Pancreas (tissue), 10 donors: ENCODE measurements around the gene PRKCA. TPM values are rescaled to one million over a fixed set of nuclear protein-coding genes. Genes with fewer than 3 reads are reported as not detected.

Experiments used
- ATAC-seq, 4 donors: fragments of 200-7000 bp; cut with Tn5 transposase; one replicate each; pipeline versions ENCODE4 v1.8.0 to v1.9.1; 2020; ENCODE audit warnings: mild to moderate bottlenecking in 4 of 4, moderate library complexity in 4 of 4
- DNase-seq, 6 donors: peaks; one replicate each; pipeline ENCODE4 v3.0.0-alpha.2; 2020
- FAIRE-seq: peaks from 2 replicates; lab custom pipeline; 2012; peaks lifted over from hg19 to GRCh38; lab: Jason Lieb, UNC
- H3K27ac ChIP-seq, 4 donors: fragments of 200-600 bp; sonication (generic); 1 replicate in 3 of 4; 2 replicates in 1 of 4; pipeline versions ENCODE4 v1.5.0 to v1.8.0; 2020
- H3K27me3 ChIP-seq, 4 donors: fragments of 200-600 bp; one replicate each; pipeline ENCODE4 v1.8.0; 2021
- H3K36me3 ChIP-seq, 3 donors: fragments of 200-600 bp; sonication (generic) in 1 of 3; one replicate each; pipeline versions ENCODE4 v1.5.0 to v1.8.0; 2020 to 2021
- H3K4me1 ChIP-seq, 3 donors: fragments of 200-600 bp; one replicate each; pipeline ENCODE4 v1.8.0; 2021
- H3K4me3 ChIP-seq, 4 donors: fragments of 200-600 bp; sonication (generic) in 2 of 4; one replicate each; pipeline versions ENCODE4 v1.5.0 to v1.8.0; 2020 to 2021
- H3K9me3 ChIP-seq, 4 donors: fragments of 200-600 bp; one replicate each; pipeline ENCODE4 v1.8.0; 2021
- CTCF ChIP-seq, 4 donors: fragments of 200-600 bp; sonication (generic) in 3 of 4; IDR thresholded peaks; one replicate each; pipeline versions ENCODE4 v1.5.0 to v1.8.0; 2021; ENCODE audit warnings: antibody characterized with exemption in 4 of 4
- WGBS, 2 donors: extraction: QIAGEN DNeasy Blood & Tissue Kit; methylation state at CpG; one replicate each; pipeline ENCODE4 v1.1.7; 2013; 5-methylcytosine and 5-hydroxymethylcytosine counted together
- intact Hi-C, 3 donors: fragments of 100-400 bp; cut with DNase I; formaldehyde crosslinking; loops; one replicate each; pipeline versions ENCODE4 v1.11.1 to v1.14.2; 2022
- polyA plus RNA-seq, 2 donors: library from polyadenylated mRNA; stranded (reverse); fragments of 200-250 nt; gene quantifications; one replicate each; pipeline ENCODE4 v1.2.3, GENCODE V29; 2013
- total RNA-seq, 6 donors: library from RNA; stranded (reverse); fragmentation: NEBNext Ultra II Directional in 4 of 6; extraction: Animal tissue kit (Norgen Biotek cat#: 25700) in 4 of 6; gene quantifications; one replicate each; pipeline versions ENCODE4 v1.2.1 to v1.2.4, GENCODE V29; 2021 to 2023
- donor health status: healthy with polysubstance abuse.
- donor health status: DM: no; HTN: no; CAD: no; lungs with moderate emphysema.
- donor health status: DM: no; HTN: no; CAD: no.
- donor health status: control.
- donor health status: control.
- donor health status: Bipolar disorder and iron deficiency.
- donor health status: DM: yes; HTN: yes; CAD: no.
- donor health status: DM: no; HTN: no; CAD: no.
- donor health status: DM: no; HTN: no; CAD: no.
- donor health status: DM: yes; HTN: yes; CAD: no.

The PRKCA gene
- total and polyA plus RNA-seq, 8 donors: 3.5 to 22.3 (median 10.2) TPM

- no peaks in the 10 kb centered on the region for H3K4me1 ChIP-seq
- 75 to 85% methylated on average over 3 of the region's 3 CpGs for WGBS, 2 donors
- no peak overlapping the region for H3K27ac ChIP-seq
- no peaks in the 10 kb centered on the region for H3K27me3 ChIP-seq
- H3K36me3 ChIP-seq: no peaks in the 10 kb centered on the region
- ATAC-seq (no peak), FAIRE-seq (no peak), DNase-seq (no peak)
- no peak for TF ChIP-seq CTCF (IDR thresholded peaks at IDR 0.05)
- intact Hi-C loops: no loop called here
- H3K9me3 ChIP-seq: no peaks in the 10 kb centered on the region
- H3K4me3 ChIP-seq: no peak overlapping the region
These were observed 328.5 kb downstream of the PRKCA start for GRCh38 chr17:66630828-66631472.

- Histone ChIP-seq H3K9me3 (no peaks in the 10 kb centered on the region), H3K27me3 (no peaks in the 10 kb centered on the region), H3K36me3 (no peaks in the 10 kb centered on the region), H3K27ac (no peak overlapping the region), H3K4me1 (no peaks in the 10 kb centered on the region), H3K4me3 (no peak overlapping the region)
- DNase-seq (no peak), ATAC-seq (no peak), FAIRE-seq (no peak)
- WGBS, 2 donors: 77 to 79% methylated on average over 3 of the region's 3 CpGs
- no peak for TF ChIP-seq CTCF (IDR thresholded peaks at IDR 0.05)
- intact Hi-C loops: no loop called here
These were observed 330.3 kb downstream of the PRKCA start for GRCh38 chr17:66632731-66633130.

GRCh38 chr17:66633317-66633965 lies 331.0 kb downstream of the PRKCA start:
- ATAC-seq (no peak), DNase-seq (no peak), FAIRE-seq (no peak)
- Histone ChIP-seq H3K4me3 (no peak overlapping the region), H3K27ac (no peak overlapping the region), H3K9me3 (no peaks in the 10 kb centered on the region), H3K27me3 (no peaks in the 10 kb centered on the region), H3K4me1 (no peaks in the 10 kb centered on the region), H3K36me3 (no peaks in the 10 kb centered on the region)
- intact Hi-C loops: no loop called here
- WGBS, 2 donors: 86 to 91% methylated on average over 3 of the region's 3 CpGs
- no peak for TF ChIP-seq CTCF (IDR thresholded peaks at IDR 0.05)

GRCh38 chr17:66634193-66634592 lies 331.8 kb downstream of the PRKCA start:
- intact Hi-C loops: no loop called here
- DNase-seq: no peak
- H3K36me3 ChIP-seq: no peaks in the 10 kb centered on the region
- no peak overlapping the region for H3K4me3 ChIP-seq
- no peaks in the 10 kb centered on the region for H3K27me3 ChIP-seq
- 39 to 82% methylated on average over 1 of the region's 1 CpG for WGBS, 2 donors
- H3K27ac ChIP-seq: no peak overlapping the region
- no peak for ATAC-seq
- TF ChIP-seq CTCF (IDR thresholded peaks at IDR 0.05): no peak
- no peaks in the 10 kb centered on the region for H3K9me3 ChIP-seq
- no peak for FAIRE-seq
- no peaks in the 10 kb centered on the region for H3K4me1 ChIP-seq
